GM20000 (cell line): Measurements from ENCODE around the gene LMNTD2.

Experiments
- DNase-seq: peaks from one replicate; pipeline ENCODE4 v3.0.0; 2012; ENCODE audit warnings: low spot score
- TF ChIP-seq, protein P1 (sequence below): IDR thresholded peaks from 2 replicates; pipeline ENCODE4 v1.5.1; 2012; ENCODE audit warnings: mild to moderate bottlenecking, control low read depth; ENCODE audit errors: extremely low read depth, missing control alignments

LMNTD2 gene

DNA sequence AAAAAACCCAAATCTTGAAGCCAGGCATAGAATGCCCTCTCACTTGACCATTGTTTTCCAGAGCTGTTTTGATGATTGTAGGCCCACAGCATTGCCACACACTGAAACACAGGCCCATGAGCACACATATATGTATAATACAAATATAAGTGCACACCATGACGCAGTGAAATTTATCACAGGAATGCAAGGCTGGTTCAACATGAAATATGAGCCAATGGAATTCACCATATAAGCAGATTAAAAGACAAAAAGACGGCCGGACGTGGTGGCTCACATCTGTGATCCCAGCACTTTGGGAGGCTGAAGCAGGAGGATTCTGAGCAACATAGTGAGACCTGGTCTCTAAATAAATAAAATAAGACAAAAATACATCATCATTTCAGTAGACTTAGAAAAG, 44.1 kb downstream of the LMNTD2 start:
- no peak for DNase-seq
- TF ChIP-seq, protein P1, sequence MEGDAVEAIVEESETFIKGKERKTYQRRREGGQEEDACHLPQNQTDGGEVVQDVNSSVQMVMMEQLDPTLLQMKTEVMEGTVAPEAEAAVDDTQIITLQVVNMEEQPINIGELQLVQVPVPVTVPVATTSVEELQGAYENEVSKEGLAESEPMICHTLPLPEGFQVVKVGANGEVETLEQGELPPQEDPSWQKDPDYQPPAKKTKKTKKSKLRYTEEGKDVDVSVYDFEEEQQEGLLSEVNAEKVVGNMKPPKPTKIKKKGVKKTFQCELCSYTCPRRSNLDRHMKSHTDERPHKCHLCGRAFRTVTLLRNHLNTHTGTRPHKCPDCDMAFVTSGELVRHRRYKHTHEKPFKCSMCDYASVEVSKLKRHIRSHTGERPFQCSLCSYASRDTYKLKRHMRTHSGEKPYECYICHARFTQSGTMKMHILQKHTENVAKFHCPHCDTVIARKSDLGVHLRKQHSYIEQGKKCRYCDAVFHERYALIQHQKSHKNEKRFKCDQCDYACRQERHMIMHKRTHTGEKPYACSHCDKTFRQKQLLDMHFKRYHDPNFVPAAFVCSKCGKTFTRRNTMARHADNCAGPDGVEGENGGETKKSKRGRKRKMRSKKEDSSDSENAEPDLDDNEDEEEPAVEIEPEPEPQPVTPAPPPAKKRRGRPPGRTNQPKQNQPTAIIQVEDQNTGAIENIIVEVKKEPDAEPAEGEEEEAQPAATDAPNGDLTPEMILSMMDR = no peak

DNA sequence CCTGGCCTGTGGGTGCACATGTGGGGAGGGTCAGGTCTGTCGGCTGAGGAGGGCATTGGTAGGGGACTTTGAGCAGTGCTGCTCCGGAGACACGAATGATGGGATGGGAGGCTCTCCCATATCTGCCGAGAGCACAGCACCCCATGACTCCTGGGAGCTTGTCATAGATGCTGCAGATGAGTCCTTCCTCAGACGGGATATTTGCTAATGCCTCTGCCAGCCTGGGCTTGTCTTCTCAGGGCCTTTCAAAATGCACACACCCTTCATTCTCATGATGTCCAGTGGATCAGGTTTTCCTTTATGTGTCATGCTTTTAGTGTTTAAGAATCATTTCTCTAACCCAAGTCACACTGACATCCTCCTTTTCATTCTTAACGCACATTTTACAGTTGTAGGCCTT, 45.4 kb downstream of the LMNTD2 start:
- TF ChIP-seq, protein P1 = no peak
- DNase-seq = no peak

DNA sequence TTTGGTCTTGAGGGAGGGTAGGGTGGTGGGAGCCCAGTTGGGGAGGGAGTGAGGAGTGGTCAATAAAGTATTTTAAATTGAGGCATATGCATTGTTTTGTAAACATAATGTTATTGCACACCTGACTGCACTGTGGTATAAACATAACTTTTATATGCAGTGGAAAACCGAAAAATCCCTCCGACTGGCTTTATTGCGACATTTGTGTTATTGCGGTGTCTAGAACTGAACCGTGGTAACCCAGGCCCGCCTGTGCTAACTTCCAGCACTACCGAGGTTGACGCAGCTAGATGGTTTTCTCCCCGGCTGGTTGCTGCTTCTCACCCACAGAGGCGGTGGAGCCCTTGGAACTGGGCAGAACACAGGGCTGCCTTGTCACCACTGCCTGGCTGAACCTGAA, 45.9 kb downstream of the LMNTD2 start:
- TF ChIP-seq, protein P1 = no peak
- DNase-seq = no peak

DNA sequence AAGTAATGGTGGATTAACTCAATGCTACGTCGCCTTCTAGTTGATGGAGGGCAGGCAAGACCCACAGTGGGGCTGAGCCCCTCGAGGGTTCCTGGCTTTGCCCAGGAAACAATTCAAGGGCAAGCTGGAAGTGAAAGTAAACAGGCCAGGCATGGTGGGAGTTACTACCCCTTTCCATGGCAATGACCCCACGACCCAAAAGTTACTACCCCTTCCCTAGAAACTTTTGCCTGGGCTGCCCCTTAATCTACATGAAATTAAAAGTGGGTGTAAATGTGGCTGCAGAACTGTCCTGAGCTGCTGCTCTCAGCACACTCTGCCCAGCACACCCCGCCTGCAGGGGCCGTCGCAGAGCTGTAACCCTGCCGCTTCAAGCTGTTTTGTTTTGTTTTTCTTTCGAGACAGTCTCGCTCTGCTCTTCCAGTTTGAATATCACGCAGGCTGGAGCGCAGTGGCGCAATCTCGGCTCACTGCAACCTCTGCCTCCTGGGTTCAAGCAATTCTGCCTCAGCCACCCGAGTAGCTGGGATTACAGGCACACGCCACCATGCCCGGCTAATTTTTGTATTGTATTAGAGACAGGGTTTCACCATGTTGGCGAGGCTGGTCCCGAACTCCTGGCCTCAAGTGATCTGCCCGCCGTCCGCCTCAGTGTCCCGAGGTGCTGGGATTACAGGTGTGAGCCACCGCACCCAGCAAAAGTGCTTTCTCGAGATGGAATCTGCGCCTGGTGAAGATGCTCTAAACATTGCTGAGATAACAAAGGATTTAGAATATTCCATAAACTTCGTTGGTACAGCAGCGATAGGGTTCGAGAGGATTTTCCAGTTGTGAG, 47.6 kb downstream of the LMNTD2 start:
- DNase-seq = no peak

DNA sequence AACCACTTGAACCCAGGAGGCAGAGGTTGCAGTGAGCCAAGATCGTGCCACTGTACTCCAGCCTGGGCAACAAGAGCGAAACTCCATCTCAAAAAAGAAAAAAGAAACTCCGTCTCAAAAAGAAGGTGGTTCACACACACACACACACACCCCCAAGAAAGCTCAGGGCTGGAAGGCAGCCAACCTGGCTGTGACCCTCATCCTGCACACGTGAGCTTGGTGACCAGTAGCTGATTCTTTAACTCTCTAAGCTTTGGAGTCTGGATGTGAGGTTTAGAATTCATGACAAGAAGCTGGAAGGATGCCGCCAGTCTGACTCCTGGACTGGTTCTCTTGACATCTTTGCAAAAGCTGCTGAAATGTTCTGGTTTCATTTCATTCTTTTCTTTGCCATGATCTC, 51.6 kb downstream of the LMNTD2 start:
- TF ChIP-seq, protein P1 = no peak

More for the DNA sequence above, 47.6 kb downstream of the LMNTD2 start:
- TF ChIP-seq, protein P1 = no peak

DNA sequence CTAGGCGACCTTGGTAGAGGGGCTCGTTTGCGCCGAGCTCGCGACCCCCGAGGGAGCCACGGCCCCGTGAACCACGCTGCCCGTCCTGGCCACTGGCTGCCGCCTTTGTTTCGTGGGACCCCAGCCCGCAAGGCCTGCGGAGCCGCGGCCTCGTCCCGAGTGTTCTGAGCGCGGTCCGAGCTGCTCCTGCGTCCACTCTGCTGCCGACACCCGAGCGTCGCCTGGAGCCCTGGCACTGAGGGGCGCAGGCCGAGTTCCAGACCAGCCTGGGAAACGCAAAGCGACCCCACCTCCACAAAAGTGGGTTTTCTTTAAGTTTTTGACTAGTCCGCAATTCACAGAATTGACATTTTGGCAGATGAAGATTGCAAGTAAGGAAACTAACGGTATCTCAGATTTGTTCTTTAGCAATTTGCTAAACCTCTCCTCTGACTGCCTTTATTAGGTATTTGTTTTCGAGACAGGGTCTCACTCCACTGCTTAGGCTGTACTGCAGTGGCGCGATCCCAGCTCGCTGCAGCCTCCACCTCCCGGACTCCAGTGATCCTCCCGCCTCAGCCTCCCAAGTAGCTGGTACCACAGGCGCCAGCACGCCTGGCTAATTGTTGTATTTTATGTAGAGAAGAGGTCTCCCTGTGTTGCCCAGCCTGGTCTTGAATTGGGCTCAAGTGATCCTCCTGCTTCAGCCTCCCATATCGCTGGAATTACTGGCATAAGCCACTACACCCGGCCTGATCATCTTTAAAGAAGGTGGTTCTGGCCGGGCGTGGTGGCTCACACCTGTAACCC, 52.6 kb downstream of the LMNTD2 start:
- TF ChIP-seq, protein P1 = no peak
- DNase-seq = no peak

More for the DNA sequence above, 51.6 kb downstream of the LMNTD2 start:
- no peak for DNase-seq
